SK-N-SH (cell line): ENCODE measurements around the gene NOMO2. TPM values are rescaled to one million over a fixed set of nuclear protein-coding genes. Genes with fewer than 3 reads are reported as not detected.
"Not testable (repeated sequence)": the region's sequence is repeated elsewhere in the genome, so short reads cannot be mapped to it uniquely, and the experiment has no call there.

ENCODE experiments used
- CTCF ChIA-PET: fragments of 300-600, 350-600 bp; formaldehyde crosslinking; extraction: SDS; loops from one replicate; lab custom pipeline; 2021; lab: Yijun Ruan, JAX
- POLR2A ChIA-PET: fragments of 350-600 bp; sonication (Branson Sonifier 250); formaldehyde crosslinking; extraction: SDS; loops from one replicate; lab custom pipeline; 2020; ENCODE audit warnings: antibody characterized with exemption, inconsistent platforms; lab: Yijun Ruan, JAX
- DNase-seq: peaks from one replicate; pipeline ENCODE4 v3.0.0; 2012
- H2AFZ ChIP-seq: fragments of 200-600 bp; sonication (generic); 2 replicates; pipeline ENCODE4 v1.8.1; 2016; ENCODE audit warnings: antibody characterized with exemption, mild to moderate bottlenecking, low read depth
- H3F3A ChIP-seq: fragments of 200-600 bp; sonication (generic); replicated peaks from 2 replicates; pipeline ENCODE3; 2016; ENCODE audit warnings: antibody characterized with exemption, mild to moderate bottlenecking; ENCODE audit not compliant: insufficient read depth
- H3K27ac ChIP-seq, 2 experiments: fragments of 200-500 bp in 1 of 2; fragments of 200-600 bp in 1 of 2; sonication (Bioruptor generic) in 1 of 2; sonication (generic), shearing (Covaris generic) in 1 of 2; 2 replicates each; pipeline versions ENCODE4 v1.5.1 to v1.6.1; 2014 to 2016; ENCODE audit warnings: low read depth in 2 of 2, inconsistent platforms in 1 of 2, low read length in 1 of 2, mild to moderate bottlenecking in 1 of 2, mixed read lengths in 1 of 2
- H3K27me3 ChIP-seq: fragments of 200-600 bp; sonication (generic), shearing (Covaris generic); 2 replicates; pipeline ENCODE4 v1.6.1; 2016; ENCODE audit warnings: mixed run types; ENCODE audit not compliant: insufficient read depth
- H3K36me3 ChIP-seq, 2 experiments: fragments of 200-500 bp in 1 of 2; fragments of 200-600 bp in 1 of 2; sonication (Bioruptor generic) in 1 of 2; sonication (generic) in 1 of 2; replicated peaks in 1 of 2; 2 replicates each; pipeline versions ENCODE3 to v1.5.1; 2014 to 2016; ENCODE audit warnings: low read length in 1 of 2, mild to moderate bottlenecking in 1 of 2; ENCODE audit not compliant: insufficient read depth in 2 of 2, control insufficient read depth in 1 of 2
- H3K4me1 ChIP-seq, 2 experiments: fragments of 200-500 bp in 1 of 2; fragments of 200-600 bp in 1 of 2; sonication (Bioruptor generic) in 1 of 2; sonication (generic), shearing (Covaris generic) in 1 of 2; 2 replicates each; pipeline versions ENCODE4 v1.5.1 to v1.6.1; 2014 to 2016; ENCODE audit warnings: low read depth in 1 of 2, low read length in 1 of 2, mixed run types in 1 of 2; ENCODE audit not compliant: insufficient read depth in 2 of 2, control insufficient read depth in 1 of 2
- H3K4me2 ChIP-seq: fragments of 200-600 bp; sonication (generic), shearing (Covaris generic); 2 replicates; pipeline ENCODE4 v1.6.1; 2017; ENCODE audit warnings: mixed run types
- H3K4me3 ChIP-seq, 2 experiments: fragments of 200-500 bp in 1 of 2; fragments of 200-600 bp in 1 of 2; sonication (Bioruptor generic) in 1 of 2; sonication (generic), shearing (Covaris generic) in 1 of 2; 2 replicates each; pipeline versions ENCODE4 v1.5.1 to v1.8.1; 2014 to 2016; ENCODE audit warnings: low read depth in 2 of 2, inconsistent platforms in 1 of 2, low read length in 1 of 2, mild to moderate bottlenecking in 1 of 2, mixed read lengths in 1 of 2, moderate library complexity in 1 of 2
- H3K79me2 ChIP-seq: fragments of 200-600 bp; sonication (generic); 2 replicates; pipeline ENCODE4 v1.8.1; 2017; ENCODE audit warnings: mild to moderate bottlenecking; ENCODE audit not compliant: insufficient read depth
- H3K9ac ChIP-seq: fragments of 200-600 bp; sonication (generic); 2 replicates; pipeline ENCODE4 v1.6.1; 2017; ENCODE audit warnings: mixed run types
- H3K9me2 ChIP-seq: fragments of 200-600 bp; sonication (generic); 2 replicates; pipeline ENCODE4 v1.6.1; 2017; ENCODE audit warnings: mixed run types
- H3K9me3 ChIP-seq: fragments of 200-600 bp; sonication (generic); 2 replicates; pipeline ENCODE4 v1.6.1; 2017; ENCODE audit warnings: mixed run types, mild to moderate bottlenecking, moderate library complexity
- H4K20me1 ChIP-seq: fragments of 200-600 bp; sonication (generic); 2 replicates; pipeline ENCODE4 v1.6.1; 2017; ENCODE audit warnings: mild to moderate bottlenecking, mixed run types; ENCODE audit not compliant: insufficient read depth
- CTCF ChIP-seq: fragments of 200-600 bp; sonication (generic); IDR thresholded peaks from 2 replicates; pipeline ENCODE4 v1.6.1; 2017; ENCODE audit warnings: antibody characterized with exemption, mild to moderate bottlenecking, moderate library complexity
- MXI1 ChIP-seq: IDR thresholded peaks from 2 replicates; pipeline ENCODE4 v1.6.1; 2012; ENCODE audit warnings: mild to moderate bottlenecking, low read depth, low read length, improper control_type of control experiment
- NRF1 ChIP-seq: IDR thresholded peaks from 2 replicates; pipeline ENCODE4 v1.6.1; 2012; ENCODE audit warnings: low read depth, mild to moderate bottlenecking, low read length
- WGBS: methylation state at CpG from one replicate; pipeline ENCODE4 v1.1.6; 2017; ENCODE audit warnings: low lambda C conversion rate; 5-methylcytosine and 5-hydroxymethylcytosine counted together
- polyA plus RNA-seq, 3 experiments: library from polyadenylated mRNA; depleted of rRNA; stranded (reverse); fragments of >200 nt; gene quantifications; 2 replicates each; pipeline ENCODE4 v1.2.3, GENCODE V29; 2012

Gene NOMO2
- 178 and 202 TPM in 2 replicates for polyA plus RNA-seq (2012; rRNA removed)
- polyA plus RNA-seq (2012; cell fraction: cytosol; rRNA removed), result 111 and 147 TPM in 2 replicates
- 147 and 193 TPM in 2 replicates for polyA plus RNA-seq (2012; cell fraction: nucleus; rRNA removed)

GRCh38 chr16:18561727-18562314 is at the start of gene NOMO2:
TSS of gene NOMO2 (minus strand) at chr16:18562097. CDS start at chr16:18562040, 57 bp downstream.
- POLR2A ChIA-PET, H2AFZ ChIP-seq, H3K36me3 ChIP-seq, H4K20me1 ChIP-seq, H3K27ac ChIP-seq, H3K79me2 ChIP-seq, H3K9me2 ChIP-seq, CTCF ChIA-PET, DNase-seq, H3K4me1 ChIP-seq, H3F3A ChIP-seq, H3K9me3 ChIP-seq, H3K27me3 ChIP-seq: not testable (repeated sequence)
- TF ChIP-seq MXI1 (0 out of 2 replicates have a peak, but pooled peaks have one; percentile 26), NRF1 (peak; percentile 45), CTCF (peak; percentile 26; the same call in 1 of the 2 replicates)
- Histone ChIP-seq H3K4me2 (peak within 1 kb of the TSS; percentile 50; the same call in 1 of the 2 replicates), H3K9ac (peak within 1 kb of the TSS; percentile 28; the same call in 1 of the 2 replicates), H3K4me3 (peak within 1 kb of the TSS; percentile 51 to 54)
- WGBS, result no CpG with 5 or more reads among the region's 66 CpGs

DNA sequence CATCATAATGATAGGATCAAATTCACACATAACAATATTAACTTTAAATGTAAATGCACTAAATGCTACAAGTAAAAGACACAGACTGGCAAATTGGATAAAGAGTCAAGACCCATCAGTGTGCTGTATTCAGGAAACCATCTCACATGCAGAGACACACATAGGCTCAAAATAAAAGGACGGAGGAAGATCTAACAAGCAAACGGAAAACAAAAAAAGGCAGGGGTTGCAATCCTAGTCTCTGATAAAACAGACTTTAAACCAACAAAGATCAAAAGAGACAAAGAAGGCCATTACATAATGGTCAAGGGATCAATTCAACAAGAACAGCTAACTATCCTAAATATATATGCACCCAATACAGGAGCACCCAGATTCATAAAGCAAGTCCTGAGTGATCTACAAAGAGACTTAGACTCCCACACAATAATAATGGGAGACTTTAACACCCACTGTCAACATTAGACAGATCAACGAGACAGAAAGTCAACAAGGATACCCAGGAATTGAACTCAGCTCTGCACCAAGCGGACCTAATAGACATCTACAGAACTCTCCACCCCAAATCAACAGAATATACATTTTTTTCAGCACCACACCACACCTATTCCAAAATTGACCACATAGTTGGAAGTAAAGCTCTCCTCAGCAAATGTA is 48.4 kb upstream of the NOMO2 start:
- H3K9ac ChIP-seq, H3K4me2 ChIP-seq, H3K27me3 ChIP-seq, H4K20me1 ChIP-seq, H3K36me3 ChIP-seq, CTCF ChIA-PET, H3K4me1 ChIP-seq, DNase-seq, H3K79me2 ChIP-seq, H3F3A ChIP-seq, POLR2A ChIA-PET, H3K4me3 ChIP-seq, H2AFZ ChIP-seq, H3K27ac ChIP-seq, H3K9me2 ChIP-seq, H3K9me3 ChIP-seq: not testable (repeated sequence)
- WGBS, result 9% methylated on average over 4 of the region's 4 CpGs

- H3F3A ChIP-seq, H2AFZ ChIP-seq, H3K79me2 ChIP-seq, H3K27me3 ChIP-seq, H3K9me3 ChIP-seq, H3K36me3 ChIP-seq, H4K20me1 ChIP-seq, POLR2A ChIA-PET, DNase-seq, H3K9ac ChIP-seq, H3K4me1 ChIP-seq, H3K4me3 ChIP-seq, H3K9me2 ChIP-seq, H3K27ac ChIP-seq, H3K4me2 ChIP-seq, CTCF ChIA-PET: not testable (repeated sequence)
- 27% methylated on average over 6 of the region's 6 CpGs for WGBS
Measured at GRCh38 chr16:18608271-18608670, 46.4 kb upstream of the NOMO2 start.

DNA sequence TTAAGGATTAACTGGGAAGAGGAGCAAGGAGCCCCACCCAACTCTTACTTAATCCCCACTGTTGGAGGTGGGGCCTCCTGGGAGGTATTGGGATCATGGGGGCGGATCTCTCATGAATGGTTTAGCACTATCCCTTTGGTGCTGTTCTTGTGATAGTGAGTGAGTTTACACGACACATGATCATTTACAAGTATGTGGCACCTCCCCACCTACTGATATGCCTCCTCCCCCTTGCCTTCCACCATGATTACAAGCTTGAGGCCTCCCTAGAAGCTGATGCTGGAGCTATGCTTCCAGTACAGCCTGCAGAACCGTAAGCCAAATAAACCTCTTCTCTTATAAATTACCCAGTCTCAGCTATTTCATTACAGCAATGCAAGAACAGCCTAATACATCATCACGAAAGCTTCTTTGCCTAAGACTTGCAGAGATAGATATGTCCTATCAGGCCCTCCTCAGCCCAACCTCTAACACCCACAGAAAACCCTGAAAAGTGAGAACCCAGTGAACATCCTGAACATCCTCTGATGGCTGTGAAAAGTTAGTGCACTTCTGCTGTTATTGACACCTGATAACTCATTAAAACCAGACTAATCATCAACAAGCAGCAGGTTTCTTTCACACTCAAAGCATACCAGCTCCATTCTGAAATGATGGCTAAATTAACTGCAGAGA is 41.8 kb upstream of the NOMO2 start:
- H3F3A ChIP-seq, H3K4me1 ChIP-seq, CTCF ChIA-PET, H3K4me3 ChIP-seq, DNase-seq, H3K79me2 ChIP-seq, POLR2A ChIA-PET, H2AFZ ChIP-seq, H3K27me3 ChIP-seq, H4K20me1 ChIP-seq, H3K9me2 ChIP-seq, H3K4me2 ChIP-seq, H3K27ac ChIP-seq, H3K9me3 ChIP-seq, H3K9ac ChIP-seq, H3K36me3 ChIP-seq: not testable (repeated sequence)
- WGBS, result no CpG with 5 or more reads among the region's 4 CpGs

GRCh38 chr16:18598582-18598981 is 36.7 kb upstream of the NOMO2 start:
- H4K20me1 ChIP-seq, DNase-seq, H3K36me3 ChIP-seq, H3F3A ChIP-seq, CTCF ChIA-PET, H3K9ac ChIP-seq, H3K27ac ChIP-seq, H3K4me3 ChIP-seq, H3K9me2 ChIP-seq, H3K4me2 ChIP-seq, H3K27me3 ChIP-seq, H2AFZ ChIP-seq, H3K9me3 ChIP-seq, H3K79me2 ChIP-seq, H3K4me1 ChIP-seq, POLR2A ChIA-PET: not testable (repeated sequence)
- 55% methylated on average over 1 of the region's 1 CpG for WGBS
